GM19328 (cell line): Measurements from ENCODE around the gene APLN.

Source experiments
- ATAC-seq: cut with Tn5 transposase; IDR thresholded peaks from one replicate; pipeline ENCODE4 v1.9.1; 2021; ENCODE audit warnings: mild to moderate bottlenecking, moderate library complexity; ENCODE audit not compliant: unreplicated experiment

Gene APLN

DNA sequence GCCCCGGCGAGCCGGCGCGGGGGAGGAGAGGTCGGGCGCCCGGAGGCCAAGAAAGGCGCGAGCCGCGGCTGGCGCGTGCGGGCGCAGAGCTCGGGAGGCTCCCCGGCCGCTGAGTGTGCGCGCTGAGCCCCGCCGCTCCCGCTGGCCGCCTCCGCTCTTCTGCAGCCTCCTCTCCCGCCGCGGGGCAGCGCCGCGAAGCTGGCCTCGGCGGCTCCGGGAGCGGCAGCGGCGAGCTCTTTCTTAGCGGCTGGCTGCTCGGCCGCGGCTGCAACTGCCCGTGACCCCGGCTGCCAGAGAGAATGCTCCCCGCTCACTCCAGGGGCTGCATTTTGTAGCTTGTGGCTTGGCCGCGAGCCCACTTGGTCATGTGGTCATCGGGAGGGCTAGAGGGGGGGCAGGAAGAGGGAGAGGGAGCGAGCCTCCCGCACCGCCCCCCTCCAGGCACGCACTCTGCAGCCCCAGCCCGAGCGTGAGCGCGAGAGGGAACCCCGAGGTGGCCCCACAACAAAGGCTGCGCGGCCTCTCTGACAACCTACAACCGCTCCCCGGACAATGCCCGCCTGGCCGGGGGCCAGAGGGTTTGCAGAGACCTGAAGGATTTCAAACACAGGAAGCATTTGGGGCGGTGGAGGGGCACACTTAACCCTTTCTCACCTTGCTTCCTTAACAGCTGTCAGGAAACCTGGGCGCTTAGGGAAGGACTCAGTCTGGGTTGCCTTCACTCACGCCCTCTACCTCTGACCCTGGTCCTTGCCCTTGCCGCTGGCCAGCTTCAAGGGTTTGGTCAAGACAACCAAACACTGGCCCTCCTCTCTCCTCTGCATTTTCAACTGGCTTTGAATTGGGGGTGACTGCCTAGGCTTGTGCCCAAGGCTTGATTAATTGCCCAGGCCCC, at the start of gene APLN:
APLN (minus strand) TSS at position 305 of the 895 bp plus-strand sequence. CDS start 326 bp downstream, outside the sequence.
- no peak for ATAC-seq

DNA sequence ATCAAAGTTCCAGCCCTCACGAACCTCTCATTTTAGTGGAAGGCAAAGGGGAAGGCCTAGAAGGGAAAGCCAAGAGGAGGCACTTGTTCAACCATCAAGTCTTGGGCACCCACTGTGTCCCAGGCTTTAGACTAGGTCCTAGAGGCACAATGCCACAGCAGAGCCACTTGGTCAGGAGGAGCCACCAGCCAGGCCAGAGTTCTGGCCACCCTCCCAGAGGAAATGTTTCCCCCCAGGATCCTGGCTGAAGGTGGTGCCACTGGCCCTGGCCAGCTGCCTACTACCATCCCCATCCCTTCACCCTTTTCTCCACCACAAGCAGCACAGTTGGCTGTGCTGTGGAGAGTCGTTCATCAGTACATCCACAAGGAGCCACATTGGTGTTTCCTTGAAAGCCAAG, 49.7 kb upstream of the APLN start:
- ATAC-seq = no peak

DNA sequence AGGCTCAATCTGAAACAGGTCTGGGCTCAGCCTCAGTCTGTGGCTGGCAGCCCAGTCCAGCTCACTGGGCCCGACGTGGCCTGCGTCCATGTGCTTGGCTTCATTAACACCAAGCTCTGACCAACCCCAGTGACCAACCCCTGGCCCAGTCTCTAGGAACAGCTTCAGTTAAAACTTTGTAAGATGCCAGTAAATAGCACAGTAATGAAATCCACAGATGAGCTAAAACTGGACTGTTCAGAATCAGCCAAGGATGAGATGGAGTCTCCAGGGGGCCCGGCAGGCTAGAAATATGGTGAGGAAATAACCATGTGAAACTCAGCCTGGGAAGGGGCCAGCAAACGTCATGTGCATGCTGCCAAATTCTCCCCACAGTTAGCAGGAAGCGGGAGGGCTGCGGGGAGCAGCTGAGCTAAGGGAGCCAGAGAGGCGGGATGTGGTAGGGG, 46.9 kb upstream of the APLN start:
- ATAC-seq = no peak

- ATAC-seq = no peak
These were observed 45.8 kb upstream of the APLN start for GRCh38 chrX:129700536-129700935.

DNA sequence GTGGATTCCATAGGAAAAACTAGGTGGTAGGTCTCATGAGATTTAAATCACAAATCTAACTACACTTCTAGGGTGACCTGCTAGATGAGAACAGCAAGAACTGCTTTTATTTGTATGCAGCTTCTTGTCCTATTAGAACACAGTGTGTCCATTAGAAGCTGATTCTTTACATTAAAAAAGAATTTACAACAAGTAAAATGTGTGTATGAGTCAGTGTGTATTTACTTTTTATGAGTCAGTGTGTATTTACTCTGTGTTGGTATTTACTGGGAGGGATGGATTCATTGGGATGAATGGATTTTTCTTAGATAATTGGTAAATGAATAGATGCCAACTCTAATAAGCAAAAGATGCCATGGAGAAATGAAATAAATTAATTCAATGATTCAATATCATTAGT, 43.4 kb upstream of the APLN start:
- no peak for ATAC-seq

- ATAC-seq = no peak
These were observed 42.6 kb upstream of the APLN start for GRCh38 chrX:129697204-129697829.

DNA sequence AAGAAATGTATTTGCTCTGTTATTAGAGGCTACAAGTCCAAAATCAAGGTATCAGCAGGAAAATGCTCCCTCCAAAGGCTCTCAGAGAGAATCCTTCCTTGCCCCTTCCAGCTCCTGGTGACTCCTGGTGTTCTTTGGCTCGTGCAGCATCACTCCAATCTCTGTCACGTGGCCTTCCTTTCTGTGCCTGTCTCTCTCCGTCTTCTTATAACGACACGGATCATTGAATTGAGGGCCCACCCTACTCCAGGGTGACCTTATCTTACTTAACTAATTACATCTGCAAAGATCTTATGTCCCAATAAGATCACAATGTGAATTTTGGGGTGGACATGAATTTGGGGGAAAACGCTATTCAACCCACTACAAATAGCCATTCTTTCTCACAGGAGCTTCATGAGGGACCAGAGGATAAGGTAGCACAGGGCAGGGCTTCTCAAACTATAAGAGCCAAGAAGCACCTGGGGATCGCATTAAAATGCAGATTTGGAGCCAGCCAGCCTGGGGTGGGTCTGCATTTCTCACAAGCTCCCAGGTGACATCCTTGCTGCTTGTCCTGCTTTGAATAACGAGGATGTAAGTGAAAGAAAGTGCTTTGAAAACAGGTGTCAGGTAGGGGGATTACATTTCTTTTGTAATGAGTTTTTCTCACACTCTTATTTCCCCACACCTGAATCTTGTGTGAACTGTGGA, 41.9 kb upstream of the APLN start:
- no peak for ATAC-seq

DNA sequence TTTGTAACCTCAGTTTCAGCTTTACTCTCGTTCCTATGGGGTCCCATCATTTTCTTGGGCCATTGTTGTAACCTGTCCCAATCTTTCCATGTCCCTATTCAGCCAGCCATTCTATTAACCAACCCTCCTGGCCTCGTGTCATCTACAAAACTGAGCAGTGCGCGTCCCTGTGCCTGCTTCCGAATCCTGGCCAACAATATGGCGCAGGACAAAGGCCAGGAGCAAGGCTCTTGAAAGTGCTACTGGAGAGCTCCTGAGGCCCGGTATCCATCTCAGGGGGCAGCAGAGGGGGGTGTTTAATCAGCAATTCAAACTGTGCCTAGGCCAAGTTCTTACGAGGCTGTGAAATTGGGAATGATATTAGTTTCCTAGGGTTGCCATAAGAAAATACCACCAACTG, 41.2 kb upstream of the APLN start:
- ATAC-seq = no peak

GRCh38 chrX:129695535-129695934, 40.8 kb upstream of the APLN start:
- ATAC-seq = no peak

DNA sequence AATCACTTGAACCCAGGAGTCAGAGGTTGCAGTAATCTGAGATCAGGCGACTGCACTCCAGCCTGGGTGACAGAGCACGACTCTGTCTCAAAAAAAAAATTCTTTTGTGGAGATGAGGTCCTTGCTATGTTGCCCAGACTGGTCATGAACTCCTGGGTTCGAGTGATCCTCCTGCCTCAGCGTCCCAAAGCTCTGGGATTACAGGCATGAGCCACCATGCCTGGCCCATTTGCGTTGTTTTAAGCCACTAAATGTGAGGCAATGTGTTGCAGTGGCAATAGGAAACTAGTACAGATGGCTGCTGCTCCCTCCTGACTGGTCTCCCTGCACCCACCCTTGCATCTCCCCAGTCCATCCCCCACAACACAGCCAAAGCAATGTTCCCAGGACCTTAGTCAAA, 40.0 kb upstream of the APLN start:
- no peak for ATAC-seq

- no peak for ATAC-seq
These were observed 38.6 kb upstream of the APLN start for GRCh38 chrX:129693354-129693753.

GRCh38 chrX:129690435-129690834, 35.7 kb upstream of the APLN start:
- ATAC-seq = no peak

GRCh38 chrX:129689796-129690195, 35.0 kb upstream of the APLN start:
- ATAC-seq = no peak

DNA sequence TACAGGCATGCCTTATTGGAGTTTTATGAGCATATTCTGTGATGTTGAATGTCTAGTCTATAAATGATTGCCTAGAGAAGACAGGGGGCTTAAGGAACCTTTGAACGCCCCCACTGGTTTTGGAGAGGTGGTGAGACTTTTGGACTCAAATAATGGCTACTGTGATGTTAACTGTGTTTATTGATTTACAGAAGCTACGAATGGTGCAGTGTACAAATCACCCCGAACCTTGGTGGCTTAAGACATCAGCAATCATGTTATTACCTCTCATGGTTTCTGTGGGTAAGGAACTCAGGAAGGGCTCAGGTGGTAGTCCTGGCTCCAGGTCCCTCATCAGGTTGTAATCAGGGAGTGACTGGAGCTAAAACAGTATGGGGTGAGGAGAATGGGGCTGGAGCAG, 33.3 kb upstream of the APLN start:
- no peak for ATAC-seq

- no peak for ATAC-seq
These were observed 31.7 kb upstream of the APLN start for GRCh38 chrX:129686422-129686948.

- no peak for ATAC-seq
These were observed 28.2 kb upstream of the APLN start for GRCh38 chrX:129682979-129683378.

GRCh38 chrX:129679901-129680300, 25.1 kb upstream of the APLN start:
- ATAC-seq = no peak

DNA sequence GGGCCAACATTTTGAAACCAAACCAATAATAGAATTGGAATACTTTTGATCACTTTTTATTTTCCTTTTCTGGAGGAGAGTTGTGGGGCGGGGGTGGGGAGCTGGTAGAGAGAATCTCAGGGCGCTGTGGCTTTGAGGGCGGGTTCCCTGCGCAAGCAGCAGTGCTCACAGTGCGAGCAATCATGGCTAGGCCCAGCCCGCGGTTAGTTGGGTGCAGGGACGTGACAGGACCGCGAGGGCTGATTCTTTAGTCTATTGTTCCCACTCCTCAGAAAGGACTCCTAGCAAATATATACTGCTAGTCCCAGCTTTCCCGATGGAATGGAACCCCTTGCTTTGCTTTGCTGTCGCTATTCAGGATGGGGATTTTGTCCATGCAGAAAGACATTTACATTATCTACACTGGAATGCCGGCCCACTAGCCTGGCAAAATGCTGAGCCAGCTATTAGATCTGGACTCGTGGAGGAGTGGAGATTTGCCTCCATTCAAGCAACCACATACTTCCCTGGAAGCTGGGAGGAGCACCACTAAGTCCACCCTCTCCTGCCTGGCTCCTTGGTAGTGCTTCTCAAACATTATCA, 23.9 kb upstream of the APLN start:
- ATAC-seq = no peak

DNA sequence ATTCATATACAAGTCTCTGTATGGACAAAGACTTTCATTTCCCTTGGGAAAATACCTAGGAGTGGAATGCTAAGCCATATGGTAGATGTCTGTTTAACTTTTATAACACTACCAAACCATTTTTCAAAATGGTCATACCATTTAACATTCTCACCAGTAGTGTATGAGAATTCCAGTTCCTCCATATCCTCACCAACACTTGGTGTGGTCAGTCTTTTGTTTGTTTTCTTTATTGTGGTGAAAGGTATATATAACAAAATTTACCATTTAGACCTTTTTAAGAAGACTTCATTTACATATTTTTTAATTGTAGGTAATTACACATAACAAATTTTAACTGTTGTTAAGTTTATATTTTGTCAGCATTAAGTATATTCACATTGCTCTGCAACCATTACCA, 12.7 kb upstream of the APLN start:
- no peak for ATAC-seq

GRCh38 chrX:129665916-129666644, 11.3 kb upstream of the APLN start:
- ATAC-seq = no peak
